HFFc6 (cell line): ENCODE measurements around the gene C16orf92. TPM values are rescaled to one million over a fixed set of nuclear protein-coding genes. Genes with fewer than 3 reads are reported as not detected.

Experiments used
- DNase-seq: peaks from one replicate; pipeline ENCODE4 v3.0.0-alpha.2; 2018
- H3K27ac Mint-ChIP-seq: 2 replicates; pipeline ENCODE4 v1.8.0; 2020; ENCODE audit warnings: mild to moderate bottlenecking, mixed read lengths
- H3K27me3 Mint-ChIP-seq: 2 replicates; pipeline ENCODE4 v1.8.0; 2021; ENCODE audit warnings: mild to moderate bottlenecking, moderate library complexity, mixed read lengths; ENCODE audit not compliant: insufficient read depth
- H3K36me3 Mint-ChIP-seq: 2 replicates; pipeline ENCODE4 v1.8.0; 2021; ENCODE audit warnings: low read depth, mixed read lengths
- H3K4me1 Mint-ChIP-seq: 2 replicates; pipeline ENCODE4 v1.8.0; 2020; ENCODE audit warnings: low read depth, mixed read lengths
- H3K4me3 Mint-ChIP-seq: 2 replicates; pipeline ENCODE4 v1.8.0; 2020; ENCODE audit warnings: mild to moderate bottlenecking, moderate library complexity, mixed read lengths
- H3K9me3 Mint-ChIP-seq: 2 replicates; pipeline ENCODE4 v1.8.0; 2020; ENCODE audit warnings: mild to moderate bottlenecking, mixed read lengths
- total RNA-seq, 6 experiments: library from RNA; stranded (reverse); fragmentation: NEBNext Ultra II Directional; extraction: Animal tissue kit (Norgen Biotek cat#: 25700); gene quantifications; 2 replicates in 1 of 6; 3 replicates in 5 of 6; pipeline ENCODE4 v1.2.3, GENCODE V29; 2021
- TF ChIP-seq, protein P1 (sequence below): fragments of 200-600 bp; sonication (generic); IDR thresholded peaks from 2 replicates; pipeline ENCODE4 v1.5.0; 2021; ENCODE audit warnings: antibody characterized with exemption, mild to moderate bottlenecking

Gene C16orf92
- total RNA-seq, 6 experiments from 2014 or later, result not detected

DNA sequence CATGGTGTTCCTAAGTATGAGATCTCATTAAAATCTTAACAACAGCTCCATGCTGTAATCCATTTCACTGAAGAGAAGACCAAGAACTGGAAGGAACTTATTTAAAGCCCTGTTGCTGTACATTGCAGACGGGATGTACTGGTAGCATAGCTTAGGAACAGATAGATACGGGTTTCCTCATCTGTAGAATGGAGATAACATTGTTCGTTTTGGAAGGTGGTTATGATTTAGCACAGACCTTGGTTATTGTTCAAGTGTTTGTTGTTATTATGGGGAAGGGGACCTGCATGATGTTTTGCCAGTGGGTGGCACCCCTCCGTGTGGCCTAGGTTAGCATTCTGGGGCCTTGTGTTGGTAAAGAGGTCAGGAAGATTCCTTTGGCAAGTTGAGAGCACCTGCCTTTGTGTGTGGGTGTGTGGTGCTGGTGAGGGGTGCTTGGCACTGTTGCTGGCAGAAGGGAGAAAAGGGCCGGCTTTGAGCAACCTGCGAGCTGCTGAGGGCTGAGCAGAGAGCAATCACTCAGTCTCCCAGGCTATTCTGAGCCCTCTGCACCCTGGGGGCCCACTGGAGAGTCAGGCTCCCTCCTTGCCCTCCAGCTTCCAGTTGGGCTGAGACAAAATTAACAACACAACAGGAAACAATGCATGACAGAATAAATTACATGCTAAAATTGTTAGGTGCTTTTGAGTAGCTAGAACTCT, 47.0 kb upstream of the C16orf92 start:
- peaks cover 31% of the 10 kb centered on the region for H3K36me3 Mint-ChIP-seq

DNA sequence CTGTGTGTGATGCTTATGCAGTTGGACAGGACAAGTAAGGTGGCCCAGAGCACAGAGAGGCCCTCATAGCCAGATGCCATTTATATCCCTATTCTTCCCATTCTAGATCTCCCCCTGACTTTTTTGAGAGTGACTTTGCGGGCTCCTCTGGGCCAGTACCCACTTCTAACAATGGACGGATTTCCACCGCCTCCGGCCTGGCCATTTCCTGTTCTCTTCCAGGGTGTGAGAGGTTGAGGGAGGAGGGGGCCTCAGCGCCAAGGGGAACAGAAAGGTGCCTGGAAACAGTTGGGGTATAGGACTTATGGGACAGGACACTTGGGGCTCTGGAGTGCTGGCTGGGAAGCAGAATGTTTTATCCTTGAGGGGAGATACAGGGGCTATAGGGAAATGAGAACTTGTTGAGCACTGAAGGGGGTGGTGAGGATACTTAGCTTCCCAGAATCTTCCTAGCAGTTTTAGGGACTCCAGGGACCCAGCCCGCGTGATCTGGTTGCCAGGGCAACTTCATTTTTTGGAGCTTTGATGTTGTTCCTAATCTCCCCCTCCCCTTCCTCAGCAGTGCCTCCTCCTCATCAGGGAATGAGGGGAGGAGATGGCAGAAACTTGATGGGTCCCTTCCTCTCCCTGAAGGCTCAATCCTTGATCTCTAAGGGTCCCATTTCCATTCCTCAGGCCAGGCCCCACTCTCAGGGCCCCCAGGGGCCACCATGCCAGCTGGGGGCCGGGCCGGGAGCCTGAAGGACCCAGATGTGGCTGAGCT, 45.8 kb upstream of the C16orf92 start:
- Mint-ChIP-seq H3K36me3 (peaks cover 29% of the 10 kb centered on the region), H3K27me3 (peaks cover 8% of the 10 kb centered on the region; the same call in 1 of the 2 replicates), H3K4me3 (peak overlapping the region; percentile 93; the same call in 1 of the 2 replicates), H3K4me1 (peaks cover 34% of the 10 kb centered on the region), H3K9me3 (peaks cover 6% of the 10 kb centered on the region; the same call in 1 of the 2 replicates), H3K27ac (no peak overlapping the region; the same call in 1 of the 2 replicates)
- TF ChIP-seq, protein P1, sequence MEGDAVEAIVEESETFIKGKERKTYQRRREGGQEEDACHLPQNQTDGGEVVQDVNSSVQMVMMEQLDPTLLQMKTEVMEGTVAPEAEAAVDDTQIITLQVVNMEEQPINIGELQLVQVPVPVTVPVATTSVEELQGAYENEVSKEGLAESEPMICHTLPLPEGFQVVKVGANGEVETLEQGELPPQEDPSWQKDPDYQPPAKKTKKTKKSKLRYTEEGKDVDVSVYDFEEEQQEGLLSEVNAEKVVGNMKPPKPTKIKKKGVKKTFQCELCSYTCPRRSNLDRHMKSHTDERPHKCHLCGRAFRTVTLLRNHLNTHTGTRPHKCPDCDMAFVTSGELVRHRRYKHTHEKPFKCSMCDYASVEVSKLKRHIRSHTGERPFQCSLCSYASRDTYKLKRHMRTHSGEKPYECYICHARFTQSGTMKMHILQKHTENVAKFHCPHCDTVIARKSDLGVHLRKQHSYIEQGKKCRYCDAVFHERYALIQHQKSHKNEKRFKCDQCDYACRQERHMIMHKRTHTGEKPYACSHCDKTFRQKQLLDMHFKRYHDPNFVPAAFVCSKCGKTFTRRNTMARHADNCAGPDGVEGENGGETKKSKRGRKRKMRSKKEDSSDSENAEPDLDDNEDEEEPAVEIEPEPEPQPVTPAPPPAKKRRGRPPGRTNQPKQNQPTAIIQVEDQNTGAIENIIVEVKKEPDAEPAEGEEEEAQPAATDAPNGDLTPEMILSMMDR, result no peak
- DNase-seq, result no peak

More for the DNA sequence above, 47.0 kb upstream of the C16orf92 start:
- peaks cover 8% of the 10 kb centered on the region; the same call in 1 of the 2 replicates for H3K27me3 Mint-ChIP-seq
- peak overlapping the region; percentile 93 for H3K4me3 Mint-ChIP-seq
- TF ChIP-seq, protein P1, result no peak
- H3K9me3 Mint-ChIP-seq, result peaks cover 6% of the 10 kb centered on the region; the same call in 1 of the 2 replicates
- DNase-seq, result no peak
- H3K27ac Mint-ChIP-seq, result peak overlapping the region; percentile 93
- peaks cover 34% of the 10 kb centered on the region for H3K4me1 Mint-ChIP-seq

GRCh38 chr16:29978081-29978480, 44.9 kb upstream of the C16orf92 start:
- H3K4me1 Mint-ChIP-seq, result peaks cover 32% of the 10 kb centered on the region
- no peak for DNase-seq
- H3K36me3 Mint-ChIP-seq, result peaks cover 20% of the 10 kb centered on the region
- H3K27me3 Mint-ChIP-seq, result peaks cover 8% of the 10 kb centered on the region; the same call in 1 of the 2 replicates
- H3K9me3 Mint-ChIP-seq, result peaks cover 5% of the 10 kb centered on the region; the same call in 1 of the 2 replicates
- no peak overlapping the region for H3K27ac Mint-ChIP-seq
- H3K4me3 Mint-ChIP-seq, result no peak overlapping the region
- TF ChIP-seq, protein P1, result no peak

- DNase-seq, result no peak
- peaks cover 33% of the 10 kb centered on the region for H3K4me1 Mint-ChIP-seq
- H3K27ac Mint-ChIP-seq, result no peak overlapping the region
- H3K36me3 Mint-ChIP-seq, result peaks cover 19% of the 10 kb centered on the region
- TF ChIP-seq, protein P1, result no peak
- no peak overlapping the region for H3K4me3 Mint-ChIP-seq
- H3K27me3 Mint-ChIP-seq, result peaks cover 7% of the 10 kb centered on the region
- H3K9me3 Mint-ChIP-seq, result no peaks in the 10 kb centered on the region; the same call in 1 of the 2 replicates
These were observed 44.3 kb upstream of the C16orf92 start for GRCh38 chr16:29978564-29979270.
